GM21528 (cell line): ENCODE results near the gene ACOT11.
A peak's percentile ranks its signal among the peaks of the same experiment; 100 is the strongest.
"Not testable (repeated sequence)": the region's sequence is repeated elsewhere in the genome, so short reads cannot be mapped to it uniquely, and the experiment has no call there.

ENCODE experiments used
- ATAC-seq: cut with Tn5 transposase; IDR thresholded peaks from one replicate; pipeline ENCODE4 v1.9.1; 2021; ENCODE audit warnings: mild to moderate bottlenecking, moderate library complexity; ENCODE audit not compliant: unreplicated experiment, low FRiP score

Gene ACOT11

GRCh38 chr1:54536656-54537055 is 11.4 kb upstream of the ACOT11 start:
- ATAC-seq, result not testable (repeated sequence)

DNA sequence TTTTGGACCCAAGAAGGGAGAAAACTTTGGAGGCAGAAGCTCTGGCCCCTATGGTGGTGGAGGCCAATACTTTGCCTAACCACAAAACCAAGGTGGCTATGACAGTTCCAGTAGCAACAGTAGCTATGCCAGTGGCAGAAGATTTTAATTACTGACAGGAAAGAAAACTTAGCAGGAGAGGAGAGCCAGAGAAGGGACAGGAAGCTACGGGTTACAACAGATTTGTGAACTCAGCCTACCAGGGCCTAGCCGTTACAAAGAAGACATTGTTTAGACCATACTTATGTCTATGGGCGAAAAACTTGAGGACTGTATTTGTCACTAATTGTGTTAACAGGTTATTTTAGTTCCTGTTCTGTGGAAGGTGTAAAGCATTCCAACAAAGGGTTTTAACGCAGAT is 10.4 kb upstream of the ACOT11 start:
- no peak for ATAC-seq

DNA sequence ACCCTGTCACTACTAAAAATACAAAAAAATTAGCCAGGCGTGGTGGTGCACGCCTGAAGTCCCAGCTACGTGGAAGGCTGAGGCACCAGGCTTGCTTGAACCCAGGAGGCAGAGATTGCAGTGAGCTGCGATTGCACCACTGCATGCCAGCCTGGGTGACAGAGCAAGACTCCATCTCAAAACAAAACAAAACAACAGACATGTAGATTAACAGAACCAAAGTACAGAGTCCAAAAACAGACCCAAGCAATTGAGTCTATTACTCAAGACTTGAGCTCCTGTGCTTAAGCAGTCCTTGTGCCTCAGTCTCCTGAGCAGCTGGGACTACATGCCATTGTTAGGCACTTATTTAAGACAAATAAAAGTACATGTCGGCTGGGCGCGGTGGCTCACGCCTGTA is 9.5 kb upstream of the ACOT11 start:
- no peak for ATAC-seq

- ATAC-seq, result no peak
These were observed 7.3 kb upstream of the ACOT11 start for GRCh38 chr1:54540582-54541295.

DNA sequence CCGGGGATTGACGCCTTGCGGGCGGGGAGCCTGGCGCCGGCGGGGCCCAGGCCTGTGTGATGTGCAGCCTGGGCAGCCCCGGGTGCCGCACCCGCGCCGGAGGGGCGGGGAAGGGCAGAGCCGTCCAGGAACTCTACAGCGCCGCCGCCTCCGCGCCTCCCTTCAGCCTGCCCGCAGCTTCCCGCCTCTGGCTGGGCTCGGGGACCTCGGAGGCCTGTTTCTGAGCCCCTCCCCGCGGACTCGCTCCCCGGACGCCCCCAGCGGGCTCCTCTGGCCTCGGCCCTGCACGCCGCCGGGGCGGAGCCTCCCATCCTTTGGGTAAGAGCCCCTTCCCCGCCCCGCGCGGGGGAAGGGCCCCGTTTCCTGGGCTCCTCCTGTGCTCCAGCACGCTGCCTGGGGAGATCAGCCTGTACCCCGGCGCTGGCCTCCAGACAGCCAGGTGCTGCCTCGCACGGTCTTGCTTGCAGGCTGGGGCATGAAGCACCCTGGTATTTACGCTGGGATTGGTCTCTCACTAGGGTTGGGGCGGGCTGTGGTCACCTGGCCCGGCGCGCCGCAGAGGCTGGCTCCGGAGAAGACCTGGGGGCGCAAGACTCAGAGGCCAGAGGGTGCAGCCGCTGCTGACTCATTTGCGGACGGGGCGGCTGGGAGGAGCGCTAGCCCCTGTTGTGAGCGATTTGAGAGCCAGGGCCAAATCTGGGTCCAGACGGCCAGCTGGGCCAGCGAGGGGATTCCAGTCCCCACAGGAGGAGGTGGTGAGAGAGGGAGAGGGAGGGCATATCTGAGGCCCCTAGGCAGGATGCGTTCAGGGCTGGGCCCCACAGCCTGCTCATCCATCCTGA is 5.7 kb upstream of the ACOT11 start:
- peak; percentile 62 for ATAC-seq

- no peak for ATAC-seq
These were observed 5.0 kb upstream of the ACOT11 start for GRCh38 chr1:54542962-54543539.

DNA sequence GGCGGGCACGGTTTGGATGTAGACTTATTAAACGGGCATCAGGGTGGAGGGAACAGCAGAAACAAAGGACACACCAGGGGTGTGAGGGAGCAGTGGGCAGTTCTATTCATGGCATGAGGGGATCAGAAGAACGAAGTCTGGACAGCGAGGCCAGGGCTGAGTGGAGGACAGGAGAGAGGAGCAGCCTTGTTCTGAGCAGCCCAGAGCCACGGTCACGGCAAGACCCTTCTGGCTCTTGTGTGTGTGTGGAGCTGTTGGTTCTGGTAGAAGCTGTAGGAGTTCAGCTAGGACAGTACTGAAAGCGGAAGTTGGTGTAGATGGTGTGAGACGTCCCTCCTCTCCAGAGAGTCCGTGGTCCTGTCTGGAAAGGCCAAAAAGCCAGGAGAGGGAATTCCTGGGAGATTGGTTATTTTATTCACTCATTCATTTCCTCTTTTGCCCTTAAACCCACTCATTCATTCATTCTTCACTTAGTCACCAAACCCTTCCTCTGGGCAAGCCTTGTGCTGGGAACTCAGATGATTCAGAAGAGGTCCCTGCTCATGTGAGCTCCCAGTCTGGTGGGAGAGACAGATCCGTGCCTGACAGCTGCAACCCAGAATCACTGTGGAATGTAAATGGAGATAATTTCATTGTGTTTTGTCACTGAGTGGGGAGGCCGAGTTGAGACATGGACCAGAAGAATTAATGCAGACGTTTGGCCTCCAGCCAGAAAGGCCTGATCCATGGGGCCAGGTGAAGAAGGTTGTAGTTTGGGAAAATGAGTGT is 4.1 kb upstream of the ACOT11 start:
- ATAC-seq, result no peak

GRCh38 chr1:54545916-54546635 is 2.0 kb upstream of the ACOT11 start:
- no peak for ATAC-seq

DNA sequence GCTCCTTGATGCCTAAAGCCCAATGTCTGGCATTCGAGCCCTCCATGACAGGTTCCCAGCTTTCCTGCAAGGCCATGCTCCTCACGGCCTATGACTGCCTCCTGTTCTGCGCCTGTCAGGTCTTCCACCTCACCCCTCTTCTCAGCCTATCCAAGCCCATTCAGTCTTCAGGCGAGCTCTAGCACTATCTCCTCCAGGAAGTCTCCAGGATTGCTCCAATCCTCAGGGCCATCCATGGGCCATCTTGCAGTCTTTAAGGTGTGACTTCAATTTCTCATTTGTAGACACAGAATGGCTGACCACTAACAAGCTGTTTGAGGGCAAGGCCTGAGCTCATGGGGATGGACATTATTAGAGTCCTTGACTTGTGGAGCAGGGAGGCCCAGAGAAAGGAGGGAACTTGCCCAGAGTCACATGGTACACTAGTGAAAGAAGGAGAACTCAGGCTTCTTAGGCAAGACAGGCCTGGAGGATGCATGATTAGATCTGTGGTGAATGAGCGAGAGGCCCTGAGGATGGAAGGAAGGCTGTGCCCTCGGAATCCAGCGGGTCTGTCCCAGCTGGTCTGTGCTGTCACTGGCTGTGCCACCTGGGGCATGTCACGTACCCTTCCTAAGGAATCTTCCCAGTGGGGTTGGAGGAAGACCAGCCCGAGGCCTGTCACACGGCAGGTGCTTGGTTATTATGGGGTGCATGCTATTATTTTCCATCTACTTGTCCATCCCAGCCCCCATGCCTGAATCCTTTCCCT is 1.2 kb upstream of the ACOT11 start:
- ATAC-seq, result no peak

- ATAC-seq, result no peak
These were observed 489 bp downstream of the ACOT11 start for GRCh38 chr1:54548389-54549044.

DNA sequence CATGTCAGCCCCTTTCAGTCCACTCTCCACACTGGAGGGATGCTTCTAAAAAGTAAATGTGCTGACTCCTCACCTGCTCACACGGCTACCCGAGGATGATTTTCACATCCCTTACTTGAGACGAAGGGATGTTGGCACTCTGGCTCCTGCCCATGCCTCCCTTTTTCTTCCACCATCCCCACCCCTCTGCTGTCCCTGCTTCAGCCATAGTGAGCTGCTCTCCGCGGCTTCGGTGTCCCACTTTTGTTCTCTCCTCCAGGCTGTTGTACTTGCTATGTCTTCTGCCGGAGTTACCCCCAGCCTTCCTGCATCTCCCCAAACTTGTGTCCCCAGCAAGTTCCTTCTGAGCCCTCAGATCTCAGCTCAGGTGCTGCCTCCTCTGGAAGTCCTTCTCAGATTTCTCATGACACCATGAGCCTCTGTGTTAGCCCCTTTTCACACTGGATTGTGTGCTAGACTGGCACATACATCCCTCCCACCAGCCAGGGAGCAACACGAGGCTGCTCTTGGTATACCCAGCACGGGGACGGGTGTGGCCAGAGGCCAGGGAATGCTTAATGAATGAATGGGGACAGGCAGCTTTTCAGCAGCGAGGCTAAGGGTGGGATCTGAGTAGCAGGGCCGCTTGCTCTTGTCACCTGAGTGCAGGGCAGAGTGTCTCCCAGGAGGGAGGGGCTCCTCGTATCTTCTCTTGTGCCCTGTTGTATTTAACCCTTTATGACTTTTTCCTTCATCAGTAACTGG is 1.3 kb downstream of the ACOT11 start:
- ATAC-seq, result no peak

- ATAC-seq, result no peak
These were observed 3.9 kb downstream of the ACOT11 start for GRCh38 chr1:54551891-54552290.

GRCh38 chr1:54553602-54554313 is 5.7 kb downstream of the ACOT11 start:
- ATAC-seq, result no peak

DNA sequence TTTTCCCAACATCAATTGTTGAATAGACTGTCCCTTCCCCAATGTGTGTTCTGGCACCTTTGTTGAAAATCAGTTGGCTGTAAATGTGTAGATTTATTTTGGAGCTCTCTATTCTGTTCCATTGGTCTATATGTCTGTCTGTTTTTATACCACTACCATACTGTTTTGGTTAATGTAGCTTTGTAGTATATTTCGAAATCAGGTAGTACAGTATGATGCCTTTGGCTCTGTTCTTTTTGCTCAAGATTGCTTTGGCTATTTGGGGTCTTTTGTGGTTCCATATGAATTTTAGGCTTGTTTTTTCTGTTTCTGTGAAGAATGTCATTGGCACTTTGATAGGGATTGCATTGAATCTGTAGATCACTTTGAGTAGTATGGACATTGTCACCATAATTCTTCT is 8.1 kb downstream of the ACOT11 start:
- ATAC-seq, result no peak

DNA sequence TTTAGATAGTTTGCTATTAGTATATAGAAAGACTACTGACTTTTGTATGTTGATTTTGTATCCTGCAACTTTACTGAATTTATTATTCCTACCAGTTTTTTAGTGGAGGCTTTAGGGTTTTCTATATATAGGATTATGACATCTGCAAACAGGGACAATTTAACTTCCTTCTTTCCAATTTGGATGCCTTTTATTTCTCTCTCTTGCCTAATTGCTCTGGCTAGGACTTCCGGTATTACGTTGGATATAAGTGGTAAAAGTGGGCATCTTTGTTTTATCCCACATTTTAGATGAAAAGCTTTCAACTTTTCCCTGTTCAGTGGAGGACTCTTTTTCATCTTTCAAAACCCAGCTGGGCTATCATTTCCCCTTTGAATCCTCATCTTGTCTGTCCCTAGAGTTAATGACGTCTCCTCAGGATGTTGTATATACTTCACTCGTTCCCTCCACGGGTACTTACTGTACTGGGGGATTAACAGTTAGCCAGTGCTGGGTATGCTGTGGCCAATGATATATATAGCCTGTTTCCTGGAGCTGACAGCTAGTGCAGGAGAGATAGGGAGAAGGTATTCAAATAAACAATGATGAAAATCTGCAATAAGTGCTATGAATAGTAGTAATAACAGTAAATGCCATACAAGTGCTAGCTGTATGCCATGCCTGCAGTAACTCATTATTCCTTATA is 9.8 kb downstream of the ACOT11 start:
- no peak for ATAC-seq

- no peak for ATAC-seq
These were observed 10.5 kb downstream of the ACOT11 start for GRCh38 chr1:54558434-54559030.

DNA sequence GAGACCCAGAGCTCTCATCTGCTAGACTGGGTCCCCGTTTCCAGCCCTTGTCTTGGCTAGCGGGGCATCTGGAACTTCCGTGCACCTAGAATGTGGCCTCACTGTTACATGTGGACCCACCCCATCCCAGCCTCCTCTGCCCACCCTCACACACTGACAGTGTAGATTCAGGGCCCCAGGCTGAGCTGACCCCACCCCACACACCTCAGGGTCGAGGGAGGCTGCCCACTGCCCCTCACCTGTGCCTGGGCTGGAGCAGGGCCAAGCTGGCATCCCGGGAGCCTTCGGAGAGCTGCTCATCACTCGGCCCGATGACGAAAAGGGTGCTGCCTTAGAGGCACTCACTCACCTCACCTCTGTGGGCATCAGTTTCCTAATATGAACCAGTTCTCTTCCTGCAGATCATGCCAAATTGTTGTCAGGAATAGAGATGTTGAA is 11.1 kb downstream of the ACOT11 start:
- no peak for ATAC-seq
